GM23338 (cell line): ENCODE results near the gene SRGAP1. TPM values are rescaled to one million over a fixed set of nuclear protein-coding genes. Genes with fewer than 3 reads are reported as not detected.

Experiments
- ATAC-seq: fragments of 200-7000 bp; cut with Tn5 transposase; 3 replicates; pipeline ENCODE4 v1.9.1; 2020
- DNase-seq: peaks from one replicate; pipeline ENCODE4 v3.0.0-alpha.2; 2015; ENCODE audit warnings: low spot score
- H2AFZ ChIP-seq: fragments of 200-600 bp; sonication (generic); 2 replicates; pipeline ENCODE4 v1.8.0; 2016; ENCODE audit warnings: antibody characterized with exemption, mild to moderate bottlenecking, moderate library complexity
- H3F3A ChIP-seq: fragments of 200-600 bp; sonication (generic); replicated peaks from 2 replicates; pipeline ENCODE4 v1.8.0; 2017; ENCODE audit warnings: antibody characterized with exemption, mixed run types, low read depth
- H3K27ac ChIP-seq: fragments of 200-600 bp; sonication (generic); 2 replicates; pipeline ENCODE4 v1.6.1; 2016; ENCODE audit warnings: low read depth
- H3K27me3 ChIP-seq: fragments of 200-600 bp; sonication (generic); 2 replicates; pipeline ENCODE4 v1.8.0; 2016; ENCODE audit warnings: mild to moderate bottlenecking, mixed run types, moderate library complexity; ENCODE audit not compliant: insufficient read depth
- H3K36me3 ChIP-seq: fragments of 200-600 bp; sonication (generic); 2 replicates; pipeline ENCODE4 v1.8.0; 2016; ENCODE audit warnings: mild to moderate bottlenecking; ENCODE audit not compliant: insufficient read depth
- H3K4me1 ChIP-seq: fragments of 200-600 bp; sonication (generic); 2 replicates; pipeline ENCODE4 v1.8.0; 2016; ENCODE audit warnings: mild to moderate bottlenecking, moderate library complexity; ENCODE audit not compliant: insufficient read depth
- H3K4me2 ChIP-seq: fragments of 200-600 bp; sonication (generic); 2 replicates; pipeline ENCODE4 v1.7.1; 2017; ENCODE audit warnings: mixed run types
- H3K4me3 ChIP-seq: fragments of 200-600 bp; sonication (generic); 2 replicates; pipeline ENCODE4 v1.6.1; 2016; ENCODE audit warnings: mixed run types
- H3K79me2 ChIP-seq: fragments of 200-600 bp; sonication (generic); replicated peaks from 2 replicates; pipeline ENCODE4 v1.8.0; 2017; ENCODE audit warnings: mild to moderate bottlenecking; ENCODE audit not compliant: insufficient read depth
- H3K9me2 ChIP-seq: fragments of 200-600 bp; sonication (generic); 2 replicates; pipeline ENCODE4 v1.8.0; 2017; ENCODE audit not compliant: insufficient read depth
- H4K20me1 ChIP-seq: fragments of 200-600 bp; sonication (generic); replicated peaks from 2 replicates; pipeline ENCODE4 v1.8.0; 2017; ENCODE audit warnings: mild to moderate bottlenecking; ENCODE audit not compliant: insufficient read depth
- H3K27ac Mint-ChIP-seq: 2 replicates; pipeline ENCODE4 v1.8.0; 2020; ENCODE audit warnings: inconsistent platforms, mild to moderate bottlenecking, moderate library complexity, mixed read lengths
- H3K27me3 Mint-ChIP-seq: 3 replicates; pipeline ENCODE4 v1.8.0; 2022; ENCODE audit warnings: low read depth, mild to moderate bottlenecking, moderate library complexity, mixed read lengths, inconsistent platforms; ENCODE audit not compliant: insufficient read depth, poor library complexity
- H3K36me3 Mint-ChIP-seq: 3 replicates; pipeline ENCODE4 v1.8.0; 2021; ENCODE audit warnings: low read depth, mild to moderate bottlenecking, inconsistent platforms, moderate library complexity, mixed read lengths
- H3K4me1 Mint-ChIP-seq: 3 replicates; pipeline ENCODE4 v1.8.0; 2020; ENCODE audit warnings: mild to moderate bottlenecking, inconsistent platforms, mixed read lengths
- H3K4me3 Mint-ChIP-seq: 3 replicates; pipeline ENCODE4 v1.8.0; 2021; ENCODE audit warnings: moderate library complexity, mild to moderate bottlenecking, inconsistent platforms, mixed read lengths
- H3K9me3 Mint-ChIP-seq: 3 replicates; pipeline ENCODE4 v1.8.0; 2020; ENCODE audit warnings: moderate library complexity, mild to moderate bottlenecking, inconsistent platforms, mixed read lengths
- CREB1 ChIP-seq: fragments of 250-450 bp; sonication (Bioruptor Pico); IDR thresholded peaks from 2 replicates; pipeline ENCODE4 v1.5.0; 2020; ENCODE audit warnings: low read depth, mild to moderate bottlenecking, moderate library complexity
- EZH2phosphoT487 ChIP-seq: fragments of 200-600 bp; sonication (generic); IDR thresholded peaks from one replicate; pipeline ENCODE4 v1.8.1; 2018; ENCODE audit warnings: antibody characterized with exemption; ENCODE audit not compliant: unreplicated experiment
- JUNB ChIP-seq: IDR thresholded peaks from one replicate; pipeline ENCODE4 v1.6.1; 2016; ENCODE audit warnings: antibody characterized with exemption; ENCODE audit not compliant: unreplicated experiment
- NANOG ChIP-seq: IDR thresholded peaks from 2 replicates; pipeline ENCODE4 v1.6.1; 2016; ENCODE audit warnings: antibody characterized with exemption, borderline replicate concordance
- POLR2AphosphoS5 ChIP-seq: IDR thresholded peaks from 2 replicates; pipeline ENCODE4 v1.6.1; 2016; ENCODE audit warnings: antibody characterized with exemption, low read depth
- STAT1 ChIP-seq: IDR thresholded peaks from one replicate; pipeline ENCODE4 v1.6.1; 2016; ENCODE audit warnings: antibody characterized with exemption; ENCODE audit not compliant: unreplicated experiment
- ZNF114 ChIP-seq: fragments of 250-450 bp; sonication (Bioruptor Pico); IDR thresholded peaks from 2 replicates; pipeline ENCODE4 v1.5.0; 2020; ENCODE audit warnings: mild to moderate bottlenecking, moderate library complexity
- ZNF331 ChIP-seq: fragments of 250-450 bp; sonication (Bioruptor Pico); IDR thresholded peaks from 2 replicates; pipeline ENCODE4 v1.5.0; 2020; ENCODE audit warnings: low read depth, mild to moderate bottlenecking, moderate library complexity
- ZNF462 ChIP-seq: fragments of 250-450 bp; sonication (Bioruptor Pico); IDR thresholded peaks from 2 replicates; pipeline ENCODE4 v1.5.0; 2020; ENCODE audit warnings: mild to moderate bottlenecking, moderate library complexity
- polyA plus RNA-seq: library from polyadenylated mRNA; unstranded; fragments of >200 nt; fragmentation: Nextera tagmentation; extraction: Ambion mirVana; gene quantifications from 2 replicates; pipeline ENCODE4 v1.2.1, GENCODE V29; 2016
- total RNA-seq: library from RNA; depleted of rRNA; stranded (reverse); fragments of >200 nt; shearing (Covaris generic); gene quantifications from 2 replicates; pipeline ENCODE4 v1.2.3, GENCODE V29; 2014
- TF ChIP-seq, protein P1 (sequence below), 2 experiments: fragments of 200-600 bp in 1 of 2; sonication (generic) in 1 of 2; conservative IDR thresholded peaks; 2 replicates each; pipeline versions ENCODE4 v1.5.1 to v1.6.1; 2016 to 2017; ENCODE audit warnings: antibody characterized with exemption in 2 of 2, low read depth in 2 of 2, mild to moderate bottlenecking in 2 of 2, moderate library complexity in 1 of 2
- TF ChIP-seq, protein P2 (sequence below): IDR thresholded peaks from one replicate; pipeline ENCODE4 v1.6.1; 2018; ENCODE audit warnings: antibody characterized with exemption; ENCODE audit not compliant: unreplicated experiment
- TF ChIP-seq, protein P3 (sequence below): IDR thresholded peaks from 2 replicates; pipeline ENCODE4 v1.6.1; 2016; ENCODE audit warnings: antibody characterized with exemption

Gene SRGAP1
- total and polyA plus RNA-seq, 2 experiments from 2014 or later: 6.1 to 8.1 TPM

DNA sequence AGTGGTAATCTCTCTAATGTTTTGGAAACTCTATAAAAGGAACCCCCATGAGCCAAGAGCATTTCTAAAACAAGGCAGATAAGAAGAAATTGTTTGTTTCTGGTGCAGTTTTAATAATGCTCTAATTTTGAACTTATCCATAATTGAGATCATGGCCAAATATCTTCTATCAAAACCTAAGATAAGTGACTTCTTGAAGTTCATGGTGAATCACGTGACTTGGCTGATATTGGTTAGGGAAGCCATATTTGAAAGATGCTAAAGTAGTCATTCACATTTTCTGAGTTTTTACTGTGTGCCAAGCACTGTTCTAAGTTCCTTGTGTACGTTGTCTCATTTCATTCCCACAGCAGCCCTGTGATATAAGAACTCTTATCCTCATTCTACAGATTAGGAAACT is 219.7 kb downstream of the SRGAP1 start:
- Mint-ChIP-seq H3K4me1 (peaks cover 6% of the 10 kb centered on the region), H3K9me3 (no peaks in the 10 kb centered on the region), H3K4me3 (no peak overlapping the region), H3K27ac (no peak overlapping the region), H3K27me3 (peaks cover 2% of the 10 kb centered on the region), H3K36me3 (peaks cover 3% of the 10 kb centered on the region; the same call in 1 of the 3 replicates)
- no peak overlapping the region for H3K4me3 ChIP-seq
- H3K36me3 ChIP-seq: no peaks in the 10 kb centered on the region
- DNase-seq (no peak), ATAC-seq (no peak)
- peaks cover 3% of the 10 kb centered on the region; the same call in 1 of the 2 replicates for H3K4me1 ChIP-seq
- no peak overlapping the region for H2AFZ ChIP-seq
- no peak overlapping the region for H3K4me2 ChIP-seq
- H3K9me2 ChIP-seq: no peaks in the 10 kb centered on the region
- no peaks in the 10 kb centered on the region for H4K20me1 ChIP-seq
- no peak overlapping the region for H3K27ac ChIP-seq
- TF ChIP-seq STAT1 (no peak), NANOG (no peak), ZNF462 (no peak), EZH2phosphoT487 (no peak), ZNF114 (CRISPR knock-in tag) (no peak), POLR2AphosphoS5 (no peak), CREB1 (CRISPR knock-in tag) (no peak), ZNF331 (CRISPR knock-in tag) (no peak), JUNB (no peak)
- TF ChIP-seq, protein P1, sequence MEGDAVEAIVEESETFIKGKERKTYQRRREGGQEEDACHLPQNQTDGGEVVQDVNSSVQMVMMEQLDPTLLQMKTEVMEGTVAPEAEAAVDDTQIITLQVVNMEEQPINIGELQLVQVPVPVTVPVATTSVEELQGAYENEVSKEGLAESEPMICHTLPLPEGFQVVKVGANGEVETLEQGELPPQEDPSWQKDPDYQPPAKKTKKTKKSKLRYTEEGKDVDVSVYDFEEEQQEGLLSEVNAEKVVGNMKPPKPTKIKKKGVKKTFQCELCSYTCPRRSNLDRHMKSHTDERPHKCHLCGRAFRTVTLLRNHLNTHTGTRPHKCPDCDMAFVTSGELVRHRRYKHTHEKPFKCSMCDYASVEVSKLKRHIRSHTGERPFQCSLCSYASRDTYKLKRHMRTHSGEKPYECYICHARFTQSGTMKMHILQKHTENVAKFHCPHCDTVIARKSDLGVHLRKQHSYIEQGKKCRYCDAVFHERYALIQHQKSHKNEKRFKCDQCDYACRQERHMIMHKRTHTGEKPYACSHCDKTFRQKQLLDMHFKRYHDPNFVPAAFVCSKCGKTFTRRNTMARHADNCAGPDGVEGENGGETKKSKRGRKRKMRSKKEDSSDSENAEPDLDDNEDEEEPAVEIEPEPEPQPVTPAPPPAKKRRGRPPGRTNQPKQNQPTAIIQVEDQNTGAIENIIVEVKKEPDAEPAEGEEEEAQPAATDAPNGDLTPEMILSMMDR (conservative IDR thresholded peaks at IDR 0.05; ENCODE audit: low read depth in 2 of 2): no peak
- TF ChIP-seq, protein P2, sequence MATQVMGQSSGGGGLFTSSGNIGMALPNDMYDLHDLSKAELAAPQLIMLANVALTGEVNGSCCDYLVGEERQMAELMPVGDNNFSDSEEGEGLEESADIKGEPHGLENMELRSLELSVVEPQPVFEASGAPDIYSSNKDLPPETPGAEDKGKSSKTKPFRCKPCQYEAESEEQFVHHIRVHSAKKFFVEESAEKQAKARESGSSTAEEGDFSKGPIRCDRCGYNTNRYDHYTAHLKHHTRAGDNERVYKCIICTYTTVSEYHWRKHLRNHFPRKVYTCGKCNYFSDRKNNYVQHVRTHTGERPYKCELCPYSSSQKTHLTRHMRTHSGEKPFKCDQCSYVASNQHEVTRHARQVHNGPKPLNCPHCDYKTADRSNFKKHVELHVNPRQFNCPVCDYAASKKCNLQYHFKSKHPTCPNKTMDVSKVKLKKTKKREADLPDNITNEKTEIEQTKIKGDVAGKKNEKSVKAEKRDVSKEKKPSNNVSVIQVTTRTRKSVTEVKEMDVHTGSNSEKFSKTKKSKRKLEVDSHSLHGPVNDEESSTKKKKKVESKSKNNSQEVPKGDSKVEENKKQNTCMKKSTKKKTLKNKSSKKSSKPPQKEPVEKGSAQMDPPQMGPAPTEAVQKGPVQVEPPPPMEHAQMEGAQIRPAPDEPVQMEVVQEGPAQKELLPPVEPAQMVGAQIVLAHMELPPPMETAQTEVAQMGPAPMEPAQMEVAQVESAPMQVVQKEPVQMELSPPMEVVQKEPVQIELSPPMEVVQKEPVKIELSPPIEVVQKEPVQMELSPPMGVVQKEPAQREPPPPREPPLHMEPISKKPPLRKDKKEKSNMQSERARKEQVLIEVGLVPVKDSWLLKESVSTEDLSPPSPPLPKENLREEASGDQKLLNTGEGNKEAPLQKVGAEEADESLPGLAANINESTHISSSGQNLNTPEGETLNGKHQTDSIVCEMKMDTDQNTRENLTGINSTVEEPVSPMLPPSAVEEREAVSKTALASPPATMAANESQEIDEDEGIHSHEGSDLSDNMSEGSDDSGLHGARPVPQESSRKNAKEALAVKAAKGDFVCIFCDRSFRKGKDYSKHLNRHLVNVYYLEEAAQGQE: no peak
- TF ChIP-seq, protein P3, sequence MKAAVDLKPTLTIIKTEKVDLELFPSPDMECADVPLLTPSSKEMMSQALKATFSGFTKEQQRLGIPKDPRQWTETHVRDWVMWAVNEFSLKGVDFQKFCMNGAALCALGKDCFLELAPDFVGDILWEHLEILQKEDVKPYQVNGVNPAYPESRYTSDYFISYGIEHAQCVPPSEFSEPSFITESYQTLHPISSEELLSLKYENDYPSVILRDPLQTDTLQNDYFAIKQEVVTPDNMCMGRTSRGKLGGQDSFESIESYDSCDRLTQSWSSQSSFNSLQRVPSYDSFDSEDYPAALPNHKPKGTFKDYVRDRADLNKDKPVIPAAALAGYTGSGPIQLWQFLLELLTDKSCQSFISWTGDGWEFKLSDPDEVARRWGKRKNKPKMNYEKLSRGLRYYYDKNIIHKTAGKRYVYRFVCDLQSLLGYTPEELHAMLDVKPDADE: no peak
- H3F3A ChIP-seq: no peaks in the 10 kb centered on the region
- H3K27me3 ChIP-seq: no peaks in the 10 kb centered on the region
- no peaks in the 10 kb centered on the region for H3K79me2 ChIP-seq
